ENCODE data around the gene GDA. TPM values are rescaled to one million over a fixed set of nuclear protein-coding genes. Genes with fewer than 3 reads are reported as not detected.

Gene GDA
- total RNA-seq, 1 experiment from 2014 or later, result not detected

DNA sequence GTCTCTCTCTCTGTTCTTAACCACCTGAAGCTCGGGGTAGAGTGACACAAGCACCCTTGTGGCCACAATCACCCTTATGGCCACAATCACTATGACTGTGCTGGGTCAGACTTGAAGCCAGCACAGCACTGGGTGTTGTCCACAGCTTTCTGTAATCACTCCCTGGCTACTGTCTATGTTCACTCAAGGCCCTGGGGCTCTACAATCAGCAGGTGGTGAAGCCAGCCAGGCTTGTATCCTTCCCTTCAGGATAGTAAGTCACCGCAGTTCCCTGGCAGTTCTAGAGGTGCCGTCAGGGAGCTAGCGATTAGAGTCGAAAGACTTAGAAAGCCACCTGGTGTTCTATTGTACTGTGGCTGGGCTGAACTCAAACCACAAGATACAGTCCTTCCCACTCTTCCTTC is 44.2 kb downstream of the GDA start:
- no peak for DNase-seq (ENCODE audit: unreplicated experiment)
- Mint-ChIP-seq H3K27ac (ENCODE audit: low read depth, unreplicated experiment) (no peak overlapping the region), H3K36me3 (ENCODE audit: insufficient read depth, unreplicated experiment) (no peaks in the 10 kb centered on the region), H3K4me3 (ENCODE audit: unreplicated experiment) (no peak overlapping the region), H3K4me1 (ENCODE audit: insufficient read depth, unreplicated experiment) (no peaks in the 10 kb centered on the region), H3K27me3 (ENCODE audit: insufficient read depth, unreplicated experiment) (no peaks in the 10 kb centered on the region), H3K9me3 (ENCODE audit: unreplicated experiment) (no peaks in the 10 kb centered on the region)
- CTCF ChIA-PET, result interaction anchor here (1.4 to 5.8 kb wide), 3 partner anchors 10 to 155 kb away, joined by 3 to 36 read pairs (median 11); no protein-coding TSS in a partner anchor
- POLR2A ChIA-PET, result no interaction called here
- intact Hi-C loops (cut with micrococcal nuclease), result loop anchor here (5.0 kb wide), 1 partner anchor 159 kb away; no protein-coding TSS in a partner anchor
- BruUV-seq (replicated peaks), result no TSS peak
- TF ChIP-seq, protein P1, sequence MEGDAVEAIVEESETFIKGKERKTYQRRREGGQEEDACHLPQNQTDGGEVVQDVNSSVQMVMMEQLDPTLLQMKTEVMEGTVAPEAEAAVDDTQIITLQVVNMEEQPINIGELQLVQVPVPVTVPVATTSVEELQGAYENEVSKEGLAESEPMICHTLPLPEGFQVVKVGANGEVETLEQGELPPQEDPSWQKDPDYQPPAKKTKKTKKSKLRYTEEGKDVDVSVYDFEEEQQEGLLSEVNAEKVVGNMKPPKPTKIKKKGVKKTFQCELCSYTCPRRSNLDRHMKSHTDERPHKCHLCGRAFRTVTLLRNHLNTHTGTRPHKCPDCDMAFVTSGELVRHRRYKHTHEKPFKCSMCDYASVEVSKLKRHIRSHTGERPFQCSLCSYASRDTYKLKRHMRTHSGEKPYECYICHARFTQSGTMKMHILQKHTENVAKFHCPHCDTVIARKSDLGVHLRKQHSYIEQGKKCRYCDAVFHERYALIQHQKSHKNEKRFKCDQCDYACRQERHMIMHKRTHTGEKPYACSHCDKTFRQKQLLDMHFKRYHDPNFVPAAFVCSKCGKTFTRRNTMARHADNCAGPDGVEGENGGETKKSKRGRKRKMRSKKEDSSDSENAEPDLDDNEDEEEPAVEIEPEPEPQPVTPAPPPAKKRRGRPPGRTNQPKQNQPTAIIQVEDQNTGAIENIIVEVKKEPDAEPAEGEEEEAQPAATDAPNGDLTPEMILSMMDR (IDR thresholded peaks at IDR 0.05; ENCODE audit: unreplicated experiment), result no peak

DNA sequence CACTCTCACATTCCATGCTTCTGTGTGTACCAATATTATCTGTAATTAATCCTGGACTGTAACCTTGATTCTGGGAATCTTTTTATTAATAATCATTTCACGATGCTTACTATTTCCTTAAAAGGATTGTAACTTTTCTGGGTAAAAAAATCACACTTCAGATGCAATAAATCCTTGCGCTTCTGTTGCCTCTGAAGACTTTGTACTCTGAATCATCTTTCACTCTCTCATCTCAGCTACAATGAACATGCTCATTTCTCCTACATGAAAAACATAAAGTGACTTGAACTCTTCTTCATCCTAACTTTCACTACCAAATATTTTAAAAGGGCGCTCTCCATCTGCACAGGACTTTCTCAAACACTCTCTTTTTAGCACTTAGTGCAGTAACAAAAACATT is 50.0 kb downstream of the GDA start:
- Mint-ChIP-seq H3K27me3 (ENCODE audit: insufficient read depth, unreplicated experiment) (peaks cover 14% of the 10 kb centered on the region), H3K27ac (ENCODE audit: low read depth, unreplicated experiment) (no peak overlapping the region), H3K9me3 (ENCODE audit: unreplicated experiment) (no peaks in the 10 kb centered on the region), H3K4me3 (ENCODE audit: unreplicated experiment) (no peak overlapping the region), H3K36me3 (ENCODE audit: insufficient read depth, unreplicated experiment) (no peaks in the 10 kb centered on the region), H3K4me1 (ENCODE audit: insufficient read depth, unreplicated experiment) (no peaks in the 10 kb centered on the region)
- BruUV-seq (replicated peaks), result no TSS peak
- CTCF ChIA-PET, result interaction anchor here (0.8 to 1.4 kb wide), 4 partner anchors 11 to 623 kb away, joined by 3 to 4 read pairs (median 4); no protein-coding TSS in a partner anchor
- intact Hi-C loops (cut with micrococcal nuclease), result no loop called here
- TF ChIP-seq, protein P1 (IDR thresholded peaks at IDR 0.05; ENCODE audit: unreplicated experiment), result no peak
- DNase-seq (ENCODE audit: unreplicated experiment), result no peak
- POLR2A ChIA-PET, result interaction anchor here (0.6 kb wide), 1 partner anchor 10 kb away, joined by 4 read pairs; no protein-coding TSS in a partner anchor

DNA sequence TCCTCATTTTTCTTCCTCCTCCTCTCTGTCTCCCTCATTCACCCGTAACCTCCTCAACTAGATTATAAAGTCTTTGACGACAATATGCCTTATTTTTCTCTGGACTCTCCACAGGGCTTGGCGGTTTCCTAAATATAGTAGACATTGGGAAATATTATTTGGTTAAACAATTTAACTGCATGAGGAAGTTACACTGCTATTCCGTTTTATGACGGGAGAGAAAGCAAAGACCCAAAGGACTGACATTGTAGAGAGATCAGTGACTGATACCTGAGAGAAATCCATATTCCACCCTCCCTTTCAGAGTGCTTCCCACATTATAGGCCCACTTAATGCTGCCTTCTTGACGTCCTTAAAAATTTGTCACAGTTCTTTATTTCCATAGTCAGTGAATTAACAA is 51.2 kb downstream of the GDA start:
- ChIA-PET POLR2A (no interaction called here), CTCF (interaction anchor here (6.1 to 6.4 kb wide), 2 partner anchors 72 to 162 kb away, joined by 70 to 94 read pairs; no protein-coding TSS in a partner anchor)
- intact Hi-C loops (cut with micrococcal nuclease), result no loop called here
- no peaks in the 10 kb centered on the region for H3K36me3 Mint-ChIP-seq (ENCODE audit: insufficient read depth, unreplicated experiment)
- peaks cover 14% of the 10 kb centered on the region for H3K27me3 Mint-ChIP-seq (ENCODE audit: insufficient read depth, unreplicated experiment)
- no peak for DNase-seq (ENCODE audit: unreplicated experiment)
- no peaks in the 10 kb centered on the region for H3K9me3 Mint-ChIP-seq (ENCODE audit: unreplicated experiment)
- TF ChIP-seq, protein P1 (IDR thresholded peaks at IDR 0.05; ENCODE audit: unreplicated experiment), result no peak
- BruUV-seq (replicated peaks), result no TSS peak
- no peak overlapping the region for H3K27ac Mint-ChIP-seq (ENCODE audit: low read depth, unreplicated experiment)
- H3K4me3 Mint-ChIP-seq (ENCODE audit: unreplicated experiment), result no peak overlapping the region
- no peaks in the 10 kb centered on the region for H3K4me1 Mint-ChIP-seq (ENCODE audit: insufficient read depth, unreplicated experiment)

DNA sequence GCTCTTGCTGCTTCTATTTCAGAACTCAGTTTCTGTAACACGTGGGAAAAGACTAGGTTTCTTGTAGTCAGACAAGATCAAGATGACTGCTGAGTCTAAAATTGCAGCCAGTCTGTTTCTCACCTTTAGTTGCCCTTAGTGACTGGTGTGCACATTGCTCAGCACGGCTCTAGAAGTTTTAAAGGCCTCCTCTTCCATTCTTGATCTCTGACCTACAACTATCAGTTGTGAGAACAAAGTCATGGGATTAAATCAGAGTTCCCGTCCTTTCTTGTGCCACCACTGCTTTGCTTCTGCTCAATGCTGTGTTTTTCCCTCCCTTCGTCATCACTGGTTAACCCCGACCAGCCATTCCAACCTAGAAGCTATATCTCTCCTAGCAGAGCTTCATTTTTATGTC is 52.8 kb downstream of the GDA start:
- CTCF ChIA-PET, result interaction anchor here (0.6 to 6.4 kb wide), 8 partner anchors 9 to 1239 kb away, joined by 3 to 94 read pairs (median 13); no protein-coding TSS in a partner anchor
- Mint-ChIP-seq H3K36me3 (ENCODE audit: insufficient read depth, unreplicated experiment) (no peaks in the 10 kb centered on the region), H3K27me3 (ENCODE audit: insufficient read depth, unreplicated experiment) (peaks cover 14% of the 10 kb centered on the region), H3K9me3 (ENCODE audit: unreplicated experiment) (no peaks in the 10 kb centered on the region), H3K4me1 (ENCODE audit: insufficient read depth, unreplicated experiment) (no peaks in the 10 kb centered on the region), H3K27ac (ENCODE audit: low read depth, unreplicated experiment) (no peak overlapping the region), H3K4me3 (ENCODE audit: unreplicated experiment) (no peak overlapping the region)
- intact Hi-C loops (cut with micrococcal nuclease), result loop anchor here (2.0 kb wide), 1 partner anchor 621 kb away; no protein-coding TSS in a partner anchor
- no TSS peak for BruUV-seq (replicated peaks)
- DNase-seq (ENCODE audit: unreplicated experiment), result no peak
- POLR2A ChIA-PET, result no interaction called here
- TF ChIP-seq, protein P1 (IDR thresholded peaks at IDR 0.05; ENCODE audit: unreplicated experiment), result no peak
